ENCODE results near the gene RAB42. TPM values are rescaled to one million over a fixed set of nuclear protein-coding genes. Genes with fewer than 3 reads are reported as not detected.

Gene RAB42
- total RNA-seq, 1 experiment from 2014 or later, result 13.2 TPM

DNA sequence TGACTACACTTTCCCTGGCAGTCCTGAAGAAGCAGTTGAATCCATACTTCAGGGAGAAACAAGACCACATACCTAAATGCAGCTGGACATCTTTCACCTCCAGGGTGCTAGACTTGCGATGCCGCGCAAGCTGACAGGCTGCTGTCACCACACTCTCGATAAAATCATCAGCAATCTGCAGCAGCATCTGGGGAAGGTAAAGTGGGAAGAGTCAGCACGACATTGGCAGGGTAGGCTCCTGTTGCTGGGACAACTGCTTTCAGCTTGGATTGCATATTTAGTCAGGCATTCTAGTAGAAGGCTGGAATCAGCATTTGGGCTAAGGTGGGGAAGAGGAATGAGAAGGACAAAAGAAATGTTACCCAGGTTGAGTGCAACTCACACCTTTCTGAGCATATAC lies 21.1 kb downstream of the RAB42 start:
- Histone ChIP-seq H3K27ac (ENCODE audit: insufficient read length, low read depth, low read length) (no peak overlapping the region), H3K18ac (ENCODE audit: insufficient read length, low read depth, low read length) (no peak overlapping the region), H3K4me1 (ENCODE audit: insufficient read depth, low read length) (no peaks in the 10 kb centered on the region), H3K79me2 (ENCODE audit: insufficient read depth, low read length) (no peaks in the 10 kb centered on the region), H2AK5ac (ENCODE audit: insufficient read length, low read length) (no peak overlapping the region), H2BK15ac (ENCODE audit: low read depth, low read length) (no peak overlapping the region), H2BK120ac (ENCODE audit: low read depth, low read length, poor library complexity, severe bottlenecking) (no peak overlapping the region), H3K56ac (ENCODE audit: insufficient read length, low read depth, low read length) (no peak overlapping the region), H4K20me1 (ENCODE audit: control insufficient read depth, insufficient read depth, insufficient read length) (no peaks in the 10 kb centered on the region), H4K5ac (ENCODE audit: insufficient read length, low read depth, low read length) (no peak overlapping the region), H3K23me2 (ENCODE audit: insufficient read length, low read depth, low read length, poor library complexity, severe bottlenecking) (no peaks in the 10 kb centered on the region), H3K23ac (ENCODE audit: insufficient read length, low read depth, low read length) (no peak overlapping the region), H2BK5ac (ENCODE audit: insufficient read length, low read length) (no peak overlapping the region), H3K9ac (ENCODE audit: extremely low read depth, insufficient read length, low read length) (no peak overlapping the region), H3K4me2 (ENCODE audit: insufficient read depth, insufficient read length, low read length) (no peak overlapping the region), H4K91ac (ENCODE audit: insufficient read length, low read depth, low read length) (no peak overlapping the region), H2BK12ac (ENCODE audit: insufficient read length, low read depth, low read length) (no peak overlapping the region), H2BK20ac (ENCODE audit: low read depth, low read length, poor library complexity, severe bottlenecking) (no peak overlapping the region), H3K4ac (ENCODE audit: low read depth, low read length) (no peak overlapping the region), H3T11ph (ENCODE audit: low read length) (no peak overlapping the region), H4K8ac (replicated peaks; ENCODE audit: insufficient read length, low read depth, low read length) (no peak overlapping the region), H3K14ac (ENCODE audit: insufficient read depth, low read length) (no peak overlapping the region), H2AFZ (ENCODE audit: low read length) (no peak overlapping the region), H3K27me3 (ENCODE audit: insufficient read depth, low read length) (no peaks in the 10 kb centered on the region), H3K79me1 (ENCODE audit: insufficient read depth, low read depth, low read length, poor library complexity, severe bottlenecking) (no peaks in the 10 kb centered on the region), H3K9me3 (ENCODE audit: control insufficient read depth, low read depth, low read length) (no peaks in the 10 kb centered on the region)
- H3K36me3 Mint-ChIP-seq (ENCODE audit: insufficient read depth in 1 of 3, low read depth in 3 of 3), result peaks cover 15 to 49% (median 47%) of the 10 kb centered on the region in 3 experiments
- no peak for DNase-seq
- H3K27ac Mint-ChIP-seq, result no peak overlapping the region
- no peaks in the 10 kb centered on the region for H3K9me3 Mint-ChIP-seq
- no peaks in the 10 kb centered on the region for H3K4me1 Mint-ChIP-seq
- H3K27me3 Mint-ChIP-seq (ENCODE audit: low read depth), result no peaks in the 10 kb centered on the region
- no peak overlapping the region for H3K4me3 Mint-ChIP-seq
- TF ChIP-seq, protein P1, sequence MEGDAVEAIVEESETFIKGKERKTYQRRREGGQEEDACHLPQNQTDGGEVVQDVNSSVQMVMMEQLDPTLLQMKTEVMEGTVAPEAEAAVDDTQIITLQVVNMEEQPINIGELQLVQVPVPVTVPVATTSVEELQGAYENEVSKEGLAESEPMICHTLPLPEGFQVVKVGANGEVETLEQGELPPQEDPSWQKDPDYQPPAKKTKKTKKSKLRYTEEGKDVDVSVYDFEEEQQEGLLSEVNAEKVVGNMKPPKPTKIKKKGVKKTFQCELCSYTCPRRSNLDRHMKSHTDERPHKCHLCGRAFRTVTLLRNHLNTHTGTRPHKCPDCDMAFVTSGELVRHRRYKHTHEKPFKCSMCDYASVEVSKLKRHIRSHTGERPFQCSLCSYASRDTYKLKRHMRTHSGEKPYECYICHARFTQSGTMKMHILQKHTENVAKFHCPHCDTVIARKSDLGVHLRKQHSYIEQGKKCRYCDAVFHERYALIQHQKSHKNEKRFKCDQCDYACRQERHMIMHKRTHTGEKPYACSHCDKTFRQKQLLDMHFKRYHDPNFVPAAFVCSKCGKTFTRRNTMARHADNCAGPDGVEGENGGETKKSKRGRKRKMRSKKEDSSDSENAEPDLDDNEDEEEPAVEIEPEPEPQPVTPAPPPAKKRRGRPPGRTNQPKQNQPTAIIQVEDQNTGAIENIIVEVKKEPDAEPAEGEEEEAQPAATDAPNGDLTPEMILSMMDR (conservative IDR thresholded peaks at IDR 0.05), result no peak
- no CpG with 5 or more reads among the region's 5 CpGs for WGBS (ENCODE audit: extremely low coverage, insufficient read length, low lambda C conversion rate)

Measured in H9 (cell line).